GM21723 (cell line): Measurements from ENCODE around the gene DLGAP5.

Experiments used
- ATAC-seq: cut with Tn5 transposase; IDR thresholded peaks from one replicate; pipeline ENCODE4 v1.9.1; 2021; ENCODE audit warnings: mild to moderate bottlenecking, moderate library complexity; ENCODE audit not compliant: unreplicated experiment

Gene DLGAP5

DNA sequence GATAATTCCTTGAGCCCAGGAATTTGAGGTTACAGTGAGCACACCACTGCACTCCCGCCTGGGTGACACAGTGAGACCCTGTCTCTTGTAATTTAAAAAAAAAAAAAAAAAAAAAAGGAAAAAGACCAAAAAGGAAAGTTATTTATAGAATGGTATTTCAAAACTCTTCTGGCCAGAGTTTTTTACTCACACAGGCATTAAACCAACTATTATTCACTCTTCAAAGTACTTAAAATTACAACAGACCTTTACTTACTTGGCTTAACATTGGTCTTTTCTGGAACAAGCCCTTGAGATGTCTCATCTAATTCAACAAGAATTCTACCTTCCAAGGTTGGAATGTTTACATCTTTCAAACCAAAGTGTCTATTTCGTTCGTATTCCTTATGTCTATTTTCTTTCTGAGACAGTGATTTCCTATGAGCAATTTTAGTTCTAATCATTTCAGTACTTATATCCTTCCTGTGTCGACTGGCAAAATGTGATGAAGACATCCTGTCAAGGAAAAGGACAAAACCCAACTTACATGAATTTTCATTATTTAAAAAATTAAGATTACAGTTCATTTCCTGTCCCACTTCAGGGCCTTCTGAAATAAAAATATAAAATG, 2.6 kb downstream of the DLGAP5 start:
- ATAC-seq, result no peak

GRCh38 chr14:55180434-55180833, 11.0 kb downstream of the DLGAP5 start:
- peak; percentile 84 for ATAC-seq

GRCh38 chr14:55180006-55180405, 11.4 kb downstream of the DLGAP5 start:
- ATAC-seq, result peak; percentile 7

DNA sequence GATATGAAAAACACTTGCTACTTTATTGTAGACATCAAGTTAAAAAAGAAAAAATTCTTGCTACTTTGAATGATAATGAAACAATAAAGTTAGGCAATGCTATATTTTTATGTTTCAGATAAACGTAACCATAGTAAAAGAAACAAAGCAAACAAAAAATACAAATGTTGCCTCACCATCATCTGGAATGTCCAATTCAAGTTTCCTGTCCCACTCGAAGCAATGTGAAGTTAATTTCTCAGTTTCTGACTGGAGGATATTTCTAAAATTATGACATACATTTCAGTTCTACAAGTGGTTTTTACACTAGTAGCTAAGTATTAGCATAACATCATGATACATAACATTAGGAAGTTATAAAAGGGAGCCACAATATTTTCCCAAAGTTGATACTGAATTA, 20.9 kb downstream of the DLGAP5 start:
- no peak for ATAC-seq

DNA sequence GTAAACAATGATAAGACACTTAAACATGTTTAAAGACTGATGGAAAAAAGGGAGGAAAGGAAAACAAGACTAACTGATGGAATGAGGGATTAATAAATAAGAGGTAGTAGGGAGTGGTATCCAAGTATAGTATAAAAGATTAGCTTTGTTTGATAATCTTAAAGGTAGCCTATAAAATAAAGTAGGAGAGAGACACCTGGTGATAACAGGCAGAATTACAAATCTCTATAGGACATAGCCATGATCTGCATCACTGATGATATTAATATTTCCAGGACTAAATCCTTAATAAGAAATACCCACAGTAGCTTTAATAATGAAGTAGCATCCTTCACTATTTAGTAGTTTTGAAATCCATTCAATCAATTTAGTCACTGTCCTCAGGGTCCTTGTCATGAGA, 30.4 kb downstream of the DLGAP5 start:
- ATAC-seq, result no peak

- no peak for ATAC-seq
These were observed 33.0 kb downstream of the DLGAP5 start for GRCh38 chr14:55158412-55158811.

GRCh38 chr14:55157080-55157479, 34.3 kb downstream of the DLGAP5 start:
- ATAC-seq, result no peak

GRCh38 chr14:55153951-55154350, 37.4 kb downstream of the DLGAP5 start:
- no peak for ATAC-seq

DNA sequence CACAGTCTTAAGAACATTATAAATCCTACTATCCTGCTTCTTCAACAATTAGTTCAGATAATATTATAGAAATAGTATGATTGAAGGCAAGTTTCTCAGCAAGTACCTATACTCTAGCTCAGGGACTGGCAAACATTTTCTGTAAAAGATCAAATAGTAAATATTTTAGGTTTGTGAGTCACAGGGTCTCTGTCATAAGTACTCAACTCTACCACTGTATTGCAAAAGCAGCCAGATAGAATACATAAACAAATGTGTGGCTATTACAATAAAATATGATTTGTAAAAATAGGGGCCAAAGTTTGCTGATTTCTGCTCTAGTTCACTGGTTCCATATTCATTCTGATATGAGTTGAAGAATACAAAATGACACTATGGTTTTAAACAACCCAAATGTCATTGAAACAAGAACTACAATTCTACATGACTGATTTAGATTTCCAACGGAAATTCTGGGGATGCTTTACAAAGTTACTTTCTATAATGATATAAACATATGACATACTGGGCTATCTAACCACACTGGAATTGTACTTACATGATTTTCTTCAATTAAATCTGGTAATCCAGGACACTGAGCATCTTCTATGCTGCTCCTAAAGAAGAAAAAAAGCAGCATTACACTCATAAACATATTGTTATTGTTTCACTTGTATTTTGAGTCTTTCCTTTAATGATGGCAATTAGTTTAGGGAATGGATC, 39.2 kb downstream of the DLGAP5 start:
- ATAC-seq, result no peak

- no peak for ATAC-seq
These were observed 39.8 kb downstream of the DLGAP5 start for GRCh38 chr14:55151601-55152000.

- no peak for ATAC-seq
These were observed 45.0 kb downstream of the DLGAP5 start for GRCh38 chr14:55146425-55146824.

GRCh38 chr14:55142466-55142865, 48.9 kb downstream of the DLGAP5 start:
- no peak for ATAC-seq

GRCh38 chr14:55141825-55142224, 49.6 kb downstream of the DLGAP5 start:
- ATAC-seq, result no peak

DNA sequence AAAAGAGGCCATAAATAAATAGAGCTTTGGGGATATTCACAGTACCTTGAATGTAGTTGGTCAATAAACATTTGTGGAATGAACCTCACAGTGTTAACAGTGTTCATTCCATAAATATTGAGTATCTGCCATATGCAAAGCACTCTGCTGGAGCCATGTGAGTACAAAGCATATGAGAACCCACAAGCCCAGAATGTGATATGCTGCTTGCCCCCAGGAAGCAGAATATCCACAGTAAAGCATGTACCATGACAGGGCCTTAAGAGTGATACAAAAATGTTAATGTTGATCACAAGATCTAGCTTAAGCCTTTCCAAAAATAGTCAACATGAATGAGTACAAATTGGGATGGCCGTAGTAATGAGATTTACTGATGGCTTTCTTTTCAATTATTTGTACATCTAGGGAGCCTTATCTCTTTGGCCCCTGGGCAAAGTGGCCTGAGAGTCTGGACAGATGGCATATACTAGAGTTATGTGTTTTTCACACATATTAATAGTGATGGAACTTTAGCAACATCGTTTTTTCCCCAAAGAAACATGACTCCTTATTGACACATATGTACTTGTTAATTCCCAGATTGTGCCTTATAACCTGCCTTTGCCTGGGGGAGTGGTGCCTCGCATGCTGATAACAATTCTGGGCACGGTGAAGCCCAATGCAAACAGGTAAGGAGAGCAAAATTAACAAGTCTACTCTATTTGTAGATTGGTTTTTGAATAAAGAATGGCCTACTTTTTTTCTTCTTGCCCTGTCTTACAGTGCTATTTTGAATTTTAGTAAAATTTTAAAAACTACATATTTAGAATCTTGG, 51.5 kb downstream of the DLGAP5 start:
- ATAC-seq, result no peak

- ATAC-seq, result no peak
These were observed 52.2 kb downstream of the DLGAP5 start for GRCh38 chr14:55139141-55139540.

DNA sequence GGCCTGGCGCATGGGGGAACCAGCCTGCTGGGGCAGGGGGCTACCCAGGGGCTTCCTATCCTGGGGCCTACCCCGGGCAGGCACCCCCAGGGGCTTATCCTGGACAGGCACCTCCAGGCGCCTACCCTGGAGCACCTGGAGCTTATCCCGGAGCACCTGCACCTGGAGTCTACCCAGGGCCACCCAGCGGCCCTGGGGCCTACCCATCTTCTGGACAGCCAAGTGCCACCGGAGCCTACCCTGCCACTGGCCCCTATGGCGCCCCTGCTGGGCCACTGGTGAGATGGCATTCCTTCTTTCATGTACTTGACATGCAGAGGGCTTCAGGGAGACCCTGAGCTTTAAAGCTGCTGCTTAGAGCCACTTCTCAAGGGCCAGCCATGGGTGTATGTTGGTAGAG, 53.3 kb downstream of the DLGAP5 start:
- ATAC-seq, result no peak

- ATAC-seq, result no peak
These were observed 54.2 kb downstream of the DLGAP5 start for GRCh38 chr14:55136885-55137786.

- ATAC-seq, result no peak
These were observed 55.1 kb downstream of the DLGAP5 start for GRCh38 chr14:55136241-55136640.

DNA sequence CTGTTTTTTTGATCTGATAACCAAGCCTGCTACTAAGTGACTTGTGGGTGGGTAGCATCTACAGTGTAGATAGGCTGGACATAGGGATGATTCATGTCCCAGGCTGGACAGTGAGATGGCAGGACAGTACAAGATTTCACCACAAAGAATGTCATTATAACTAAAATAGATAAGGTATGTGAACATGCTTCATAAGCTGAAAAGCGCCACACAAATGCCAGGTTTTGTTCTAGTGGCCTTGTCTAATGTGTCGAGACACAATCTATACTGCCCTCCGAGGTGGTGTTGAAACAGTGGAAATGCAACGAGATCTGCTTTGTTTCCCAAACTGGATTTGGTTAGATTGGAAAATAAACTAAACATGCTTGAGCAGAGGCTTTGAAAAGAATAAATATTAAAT, 58.0 kb downstream of the DLGAP5 start:
- no peak for ATAC-seq

GRCh38 chr14:55131370-55132137, 59.8 kb downstream of the DLGAP5 start:
- no peak for ATAC-seq
